HCT116 (cell line): ENCODE results near the gene EML2. TPM values are rescaled to one million over a fixed set of nuclear protein-coding genes. Genes with fewer than 3 reads are reported as not detected.
A peak's percentile ranks its signal among the peaks of the same experiment; 100 is the strongest.

Experiments used
- ATAC-seq: fragments of 200-7000 bp; cut with Tn5 transposase; 2 replicates; pipeline ENCODE4 v1.9.1; 2020; ENCODE audit warnings: mild to moderate bottlenecking, moderate library complexity
- BruUV-seq: library from RNA; stranded (reverse); fragments of 400-500 nt; replicated peaks from 2 replicates; lab custom pipeline; 2021; lab: Mats Ljungman, UMichigan
- CTCF ChIA-PET: fragments of 300-600 bp; sonication (Branson Sonifier 250); formaldehyde crosslinking; loops from one replicate; lab custom pipeline; 2021; ENCODE audit warnings: antibody characterized with exemption; lab: Charles Lee
- POLR2A ChIA-PET: fragments of 300-600, 350-600 bp; sonication (Branson Sonifier 250); formaldehyde crosslinking; loops from one replicate; lab custom pipeline; 2021; ENCODE audit warnings: antibody characterized with exemption; lab: Charles Lee
- RAD21 ChIA-PET, 2 experiments: fragments of 300-600 bp; sonication (Branson Sonifier 250); formaldehyde crosslinking; loops; one replicate each; lab custom pipeline; 2023; ENCODE audit warnings: low total read pairs in 2 of 2; ENCODE audit not compliant: uncharacterized antibody in 2 of 2, unreplicated experiment in 2 of 2, low non-redundant PET in 1 of 2; lab: Charles Lee
- DNase-seq: peaks from one replicate; pipeline ENCODE4 v3.0.0-alpha.2; 2010; ENCODE audit warnings: low read depth, low spot score
- H2AFZ ChIP-seq: fragments of 200-600 bp; shearing (Covaris generic), sonication (generic); 2 replicates; pipeline ENCODE4 v1.6.1; 2017; ENCODE audit warnings: low read depth, mixed run types, mixed read lengths, antibody characterized with exemption, low read length; ENCODE audit not compliant: poor library complexity, severe bottlenecking
- H3K27ac ChIP-seq: 2 replicates; pipeline ENCODE4 v1.5.1; 2012; ENCODE audit warnings: low read depth, low read length
- H3K27me3 ChIP-seq: fragments of 200-600 bp; sonication (generic); 2 replicates; pipeline ENCODE4 v1.6.1; 2016; ENCODE audit warnings: mixed run types, low read length, mixed read lengths; ENCODE audit not compliant: insufficient read depth
- H3K36me3 ChIP-seq, 2 experiments: fragments of 200-500 bp in 1 of 2; fragments of 200-600 bp in 1 of 2; sonication (Bioruptor generic) in 1 of 2; sonication (generic) in 1 of 2; 2 replicates each; pipeline versions ENCODE4 v1.5.1 to v1.6.1; 2014 to 2016; ENCODE audit warnings: low read length in 2 of 2, inconsistent platforms in 1 of 2, mixed read lengths in 1 of 2, mixed run types in 1 of 2; ENCODE audit not compliant: insufficient read depth in 2 of 2, control insufficient read depth in 1 of 2
- H3K4me1 ChIP-seq, 2 experiments: fragments of 200-600 bp in 1 of 2; sonication (generic) in 1 of 2; 2 replicates each; pipeline versions ENCODE4 v1.5.1 to v1.6.1; 2012 to 2017; ENCODE audit warnings: low read length in 2 of 2, inconsistent platforms in 1 of 2, mild to moderate bottlenecking in 1 of 2, mixed read lengths in 1 of 2, mixed run types in 1 of 2, moderate library complexity in 1 of 2; ENCODE audit not compliant: insufficient read depth in 2 of 2, control insufficient read depth in 1 of 2
- H3K4me2 ChIP-seq: fragments of 200-600 bp; sonication (generic); 2 replicates; pipeline ENCODE4 v1.6.1; 2017; ENCODE audit warnings: mixed run types, low read length, mixed read lengths
- H3K4me3 ChIP-seq, 2 experiments: fragments of 200-600 bp in 1 of 2; sonication (generic) in 1 of 2; replicated peaks in 1 of 2; 2 replicates each; pipeline ENCODE4 v1.5.1; 2011 to 2016; ENCODE audit warnings: low read length in 2 of 2, control low read depth in 1 of 2, low read depth in 1 of 2, mild to moderate bottlenecking in 1 of 2, mixed read lengths in 1 of 2, mixed run types in 1 of 2
- H3K79me2 ChIP-seq: fragments of 200-600 bp; sonication (generic); 2 replicates; pipeline ENCODE4 v1.6.1; 2017; ENCODE audit warnings: mild to moderate bottlenecking, mixed run types, low read length, moderate library complexity, mixed read lengths; ENCODE audit not compliant: insufficient read depth
- H3K9ac ChIP-seq: fragments of 200-600 bp; sonication (generic); 2 replicates; pipeline ENCODE4 v1.6.1; 2016; ENCODE audit warnings: low read length, mixed read lengths
- H3K9me2 ChIP-seq: fragments of 200-600 bp; sonication (generic), shearing (Covaris generic); 2 replicates; pipeline ENCODE4 v1.6.1; 2017; ENCODE audit warnings: mixed run types, mild to moderate bottlenecking, moderate library complexity; ENCODE audit not compliant: insufficient read depth
- H3K9me3 ChIP-seq, 2 experiments: fragments of 200-500 bp in 1 of 2; fragments of 200-600 bp in 1 of 2; sonication (Bioruptor generic) in 1 of 2; sonication (generic) in 1 of 2; 2 replicates each; pipeline ENCODE4 v1.6.1; 2014 to 2017; ENCODE audit warnings: low read length in 2 of 2, mixed read lengths in 2 of 2, inconsistent platforms in 1 of 2, low read depth in 1 of 2, mild to moderate bottlenecking in 1 of 2, mixed run types in 1 of 2, moderate library complexity in 1 of 2; ENCODE audit not compliant: control insufficient read depth in 1 of 2, insufficient read depth in 1 of 2
- H4K20me1 ChIP-seq: fragments of 200-600 bp; sonication (generic), shearing (Covaris generic); 2 replicates; pipeline ENCODE4 v1.6.1; 2017; ENCODE audit warnings: mixed run types, mild to moderate bottlenecking, moderate library complexity; ENCODE audit not compliant: insufficient read depth
- CEBPB ChIP-seq: IDR thresholded peaks from 2 replicates; pipeline ENCODE4 v1.6.1; 2012; ENCODE audit warnings: low read depth
- EGR1 ChIP-seq: IDR thresholded peaks from 2 replicates; pipeline ENCODE4 v1.6.1; 2012; ENCODE audit warnings: low read depth
- ELF1 ChIP-seq: IDR thresholded peaks from 2 replicates; pipeline ENCODE4 v1.6.1; 2012; ENCODE audit warnings: low read depth, borderline replicate concordance
- EZH2 ChIP-seq: fragments of 200-600 bp; sonication (generic); IDR thresholded peaks from 2 replicates; pipeline ENCODE4 v1.6.1; 2017; ENCODE audit warnings: antibody characterized with exemption, mixed run types
- EZH2phosphoT487 ChIP-seq: fragments of 200-600 bp; IDR thresholded peaks from 2 replicates; pipeline ENCODE4 v1.6.1; 2018; ENCODE audit warnings: antibody characterized with exemption, borderline replicate concordance
- JUND ChIP-seq: IDR thresholded peaks from 2 replicates; pipeline ENCODE4 v1.6.1; 2012
- POLR2AphosphoS5 ChIP-seq: IDR thresholded peaks from 2 replicates; pipeline ENCODE4 v1.6.1; 2011; ENCODE audit warnings: mild to moderate bottlenecking, low read depth, low read length, moderate library complexity
- RAD21 ChIP-seq: IDR thresholded peaks from 2 replicates; pipeline ENCODE4 v1.6.1; 2012; ENCODE audit warnings: low read depth, mild to moderate bottlenecking
- SIN3A ChIP-seq: IDR thresholded peaks from 2 replicates; pipeline ENCODE4 v1.6.1; 2012; ENCODE audit warnings: low read depth
- SP1 ChIP-seq: IDR thresholded peaks from 2 replicates; pipeline ENCODE4 v1.6.1; 2012; ENCODE audit warnings: low read depth
- SRF ChIP-seq: IDR thresholded peaks from 2 replicates; pipeline ENCODE4 v1.6.1; 2012; ENCODE audit warnings: low read depth
- TCF7L2 ChIP-seq: IDR thresholded peaks from 2 replicates; pipeline ENCODE4 v1.7.0; 2011; ENCODE audit warnings: borderline replicate concordance, inconsistent platforms; ENCODE audit not compliant: insufficient read depth, insufficient read length; ENCODE audit errors: extremely low read depth
- ZNF274 ChIP-seq: fragments of 200-500 bp; sonication (Bioruptor generic); IDR thresholded peaks from 2 replicates; pipeline ENCODE4 v1.6.1; 2014; ENCODE audit warnings: mild to moderate bottlenecking, low read depth, low read length, inconsistent platforms
- intact Hi-C: fragments of 100-400 bp; cut with micrococcal nuclease; formaldehyde crosslinking; loops from 2 replicates; pipeline ENCODE4 v1.10.0; 2022
- total RNA-seq: library from RNA; stranded (reverse); gene quantifications from one replicate; pipeline ENCODE4 v1.2.1, GENCODE V29; 2021; ENCODE audit not compliant: unreplicated experiment
- TF ChIP-seq, protein P1 (sequence below): IDR thresholded peaks from 2 replicates; pipeline ENCODE4 v1.6.1; 2011; ENCODE audit warnings: mild to moderate bottlenecking, low read length, moderate library complexity; ENCODE audit not compliant: insufficient replicate concordance; ENCODE audit errors: extremely low read depth
- TF ChIP-seq, protein P2 (sequence below): IDR thresholded peaks from 2 replicates; pipeline ENCODE4 v1.6.1; 2012

EML2 gene
- total RNA-seq, 1 experiment from 2014 or later: 131 TPM

DNA sequence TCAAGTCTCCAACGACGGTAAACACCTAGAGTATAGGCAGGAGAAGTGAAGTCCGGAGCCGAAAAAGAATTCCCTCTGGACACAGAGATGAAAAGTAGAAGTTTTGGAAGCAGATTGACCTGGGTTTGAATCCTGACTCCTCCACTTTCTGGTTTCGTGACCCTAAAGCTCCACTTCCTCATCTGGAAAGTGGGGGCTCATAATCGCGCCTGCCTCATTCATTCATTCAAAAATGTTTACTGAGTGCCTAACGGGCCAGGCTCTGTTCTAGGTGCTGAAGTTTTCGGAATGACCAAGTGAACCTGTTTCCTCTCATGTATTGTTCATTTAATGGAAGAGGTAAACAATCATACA is 7.1 kb upstream of the EML2 start:
- Histone ChIP-seq H3K36me3 (no peaks in the 10 kb centered on the region), H3K9me3 (no peaks in the 10 kb centered on the region), H3K4me3 (peak overlapping the region; percentile 3 to 57; a peak in 3 of 4 replicates), H3K27ac (peak overlapping the region; percentile 40), H3K9me2 (no peaks in the 10 kb centered on the region), H3K79me2 (no peaks in the 10 kb centered on the region), H3K27me3 (no peaks in the 10 kb centered on the region), H3K4me1 (peaks cover 11 to 37% of the 10 kb centered on the region in 2 experiments), H4K20me1 (no peaks in the 10 kb centered on the region), H3K9ac (peak overlapping the region; percentile 38), H3K4me2 (peak overlapping the region; percentile 85), H2AFZ (peak overlapping the region; percentile 85)
- POLR2A ChIA-PET: interaction anchor here (1.0 to 1.3 kb wide), 8 partner anchors 17 to 179 kb away, joined by 3 to 5 read pairs (median 4); partner anchors contain the start of genes FOSB, QPCTL and SNRPD2
- no peak for DNase-seq
- no TSS peak for BruUV-seq
- TF ChIP-seq, protein P1, sequence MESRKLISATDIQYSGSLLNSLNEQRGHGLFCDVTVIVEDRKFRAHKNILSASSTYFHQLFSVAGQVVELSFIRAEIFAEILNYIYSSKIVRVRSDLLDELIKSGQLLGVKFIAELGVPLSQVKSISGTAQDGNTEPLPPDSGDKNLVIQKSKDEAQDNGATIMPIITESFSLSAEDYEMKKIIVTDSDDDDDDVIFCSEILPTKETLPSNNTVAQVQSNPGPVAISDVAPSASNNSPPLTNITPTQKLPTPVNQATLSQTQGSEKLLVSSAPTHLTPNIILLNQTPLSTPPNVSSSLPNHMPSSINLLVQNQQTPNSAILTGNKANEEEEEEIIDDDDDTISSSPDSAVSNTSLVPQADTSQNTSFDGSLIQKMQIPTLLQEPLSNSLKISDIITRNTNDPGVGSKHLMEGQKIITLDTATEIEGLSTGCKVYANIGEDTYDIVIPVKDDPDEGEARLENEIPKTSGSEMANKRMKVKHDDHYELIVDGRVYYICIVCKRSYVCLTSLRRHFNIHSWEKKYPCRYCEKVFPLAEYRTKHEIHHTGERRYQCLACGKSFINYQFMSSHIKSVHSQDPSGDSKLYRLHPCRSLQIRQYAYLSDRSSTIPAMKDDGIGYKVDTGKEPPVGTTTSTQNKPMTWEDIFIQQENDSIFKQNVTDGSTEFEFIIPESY: no peak
- TF ChIP-seq POLR2AphosphoS5: no peak
- TF ChIP-seq EZH2: no peak
- TF ChIP-seq SP1: no peak
- TF ChIP-seq JUND: no peak
- no peak for TF ChIP-seq ZNF274
- TF ChIP-seq, protein P2, sequence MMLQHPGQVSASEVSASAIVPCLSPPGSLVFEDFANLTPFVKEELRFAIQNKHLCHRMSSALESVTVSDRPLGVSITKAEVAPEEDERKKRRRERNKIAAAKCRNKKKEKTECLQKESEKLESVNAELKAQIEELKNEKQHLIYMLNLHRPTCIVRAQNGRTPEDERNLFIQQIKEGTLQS: no peak
- TF ChIP-seq ELF1: no peak
- TF ChIP-seq SIN3A: no peak
- no peak for TF ChIP-seq EGR1
- no peak for TF ChIP-seq TCF7L2
- TF ChIP-seq SRF: no peak
- TF ChIP-seq RAD21: no peak
- no peak for TF ChIP-seq EZH2phosphoT487
- no peak for TF ChIP-seq CEBPB
- intact Hi-C loops: no loop called here
- CTCF ChIA-PET: interaction anchor here (0.5 to 2.2 kb wide), 10 partner anchors 22 to 433 kb away, joined by 3 to 9 read pairs (median 6); partner anchors contain the start of genes GIPR and SIX5
- no peak for ATAC-seq
- RAD21 ChIA-PET: interaction anchor here (0.9 to 1.1 kb wide), 3 partner anchors 22 to 88 kb away, joined by 3 to 8 read pairs (median 5); partner anchors contain the start of gene GIPR (in 1 of the 2)
